WTC11 (cell line): ENCODE results near the gene TRAF7. TPM values are rescaled to one million over a fixed set of nuclear protein-coding genes. Genes with fewer than 3 reads are reported as not detected.

Experiments
- ATAC-seq: fragments of 200-7000 bp; cut with Tn5 transposase; 2 replicates; pipeline ENCODE4 v1.10.0; 2021; ENCODE audit warnings: mild to moderate bottlenecking, moderate library complexity
- CTCF ChIA-PET: fragments of 300-600 bp; sonication (Branson Sonifier 250); formaldehyde crosslinking; loops from one replicate; lab custom pipeline; 2021; ENCODE audit warnings: antibody characterized with exemption; lab: Charles Lee
- POLR2A ChIA-PET: fragments of 350-600 bp; sonication (Branson Sonifier 250); formaldehyde crosslinking; loops from one replicate; lab custom pipeline; 2021; ENCODE audit warnings: antibody characterized with exemption; lab: Charles Lee
- DNase-seq: peaks from one replicate; pipeline ENCODE4 v3.0.0; 2021; ENCODE audit warnings: low spot score
- H3K27ac Mint-ChIP-seq: 2 replicates; pipeline ENCODE4 v1.8.0; 2021; ENCODE audit warnings: mixed read lengths
- H3K27me3 Mint-ChIP-seq: 2 replicates; pipeline ENCODE4 v1.8.0; 2021; ENCODE audit warnings: low read depth, mild to moderate bottlenecking, moderate library complexity, mixed read lengths
- H3K36me3 Mint-ChIP-seq: 2 replicates; pipeline ENCODE4 v1.8.0; 2021; ENCODE audit warnings: mixed read lengths
- H3K4me1 Mint-ChIP-seq: 2 replicates; pipeline ENCODE4 v1.8.0; 2022; ENCODE audit warnings: mixed read lengths
- H3K4me3 Mint-ChIP-seq: 2 replicates; pipeline ENCODE4 v1.8.0; 2021; ENCODE audit warnings: mild to moderate bottlenecking, moderate library complexity, mixed read lengths
- H3K9me3 Mint-ChIP-seq: 2 replicates; pipeline ENCODE4 v1.8.0; 2021; ENCODE audit warnings: mixed read lengths
- ATF6 ChIP-seq: sonication (generic); formaldehyde crosslinking; IDR thresholded peaks from 2 replicates; pipeline ENCODE4 v1.8.1; 2023; ENCODE audit warnings: mild to moderate bottlenecking, missing genetic modification reagents
- E2F5 ChIP-seq: sonication (generic); formaldehyde crosslinking; IDR thresholded peaks from 2 replicates; pipeline ENCODE4 v1.8.1; 2022; ENCODE audit warnings: mild to moderate bottlenecking, moderate library complexity, missing genetic modification reagents
- FOXP4 ChIP-seq: sonication (generic); formaldehyde crosslinking; IDR thresholded peaks from 2 replicates; pipeline ENCODE4 v1.8.0; 2022; ENCODE audit warnings: mild to moderate bottlenecking, missing genetic modification reagents
- GABPB1 ChIP-seq: sonication (generic); formaldehyde crosslinking; IDR thresholded peaks from 2 replicates; pipeline ENCODE4 v1.8.1; 2023; ENCODE audit warnings: mild to moderate bottlenecking, missing genetic modification reagents
- GTF2I ChIP-seq: fragments of 250-450 bp; sonication (Bioruptor Pico); conservative IDR thresholded peaks from 2 replicates; pipeline ENCODE4 v1.4.0; 2021; ENCODE audit warnings: mild to moderate bottlenecking
- MLX ChIP-seq: sonication (generic); formaldehyde crosslinking; IDR thresholded peaks from 2 replicates; pipeline ENCODE4 v1.8.1; 2023; ENCODE audit warnings: mild to moderate bottlenecking, missing genetic modification reagents, moderate library complexity
- NFE2L1 ChIP-seq: sonication (generic); formaldehyde crosslinking; IDR thresholded peaks from 2 replicates; pipeline ENCODE4 v1.8.1; 2023; ENCODE audit warnings: missing genetic modification reagents
- TCF7 ChIP-seq: sonication (generic); formaldehyde crosslinking; IDR thresholded peaks from 2 replicates; pipeline ENCODE4 v1.8.0; 2022; ENCODE audit warnings: mild to moderate bottlenecking, low read depth, missing genetic modification reagents, moderate library complexity
- TEAD1 ChIP-seq: sonication (generic); formaldehyde crosslinking; IDR thresholded peaks from 2 replicates; pipeline ENCODE4 v1.8.0; 2022; ENCODE audit warnings: mild to moderate bottlenecking, missing genetic modification reagents
- ZMAT4 ChIP-seq: fragments of 250-450 bp; sonication (Bioruptor Pico); IDR thresholded peaks from 2 replicates; pipeline ENCODE4 v1.9.0; 2021; ENCODE audit warnings: mild to moderate bottlenecking
- ZNF232 ChIP-seq: sonication (generic); formaldehyde crosslinking; IDR thresholded peaks from 2 replicates; pipeline ENCODE4 v1.8.0; 2022; ENCODE audit warnings: mild to moderate bottlenecking, missing genetic modification reagents
- ZNF512 ChIP-seq: sonication (generic); formaldehyde crosslinking; IDR thresholded peaks from 2 replicates; pipeline ENCODE4 v1.8.1; 2022; ENCODE audit warnings: missing genetic modification reagents, borderline replicate concordance
- total RNA-seq: library from RNA; stranded (reverse); gene quantifications from 3 replicates; pipeline ENCODE4 v1.2.3, GENCODE V29; 2021

Gene TRAF7
- total RNA-seq, 1 experiment from 2014 or later: 148 TPM

GRCh38 chr16:2157480-2158261, 2.1 kb downstream of the TRAF7 start:
- CTCF ChIA-PET: interaction anchor here (1.3 kb wide), 1 partner anchor 38 kb away, joined by 4 read pairs; no protein-coding TSS in a partner anchor
- H3K27ac Mint-ChIP-seq: peak overlapping the region; percentile 68
- H3K4me1 Mint-ChIP-seq: peaks cover 29% of the 10 kb centered on the region
- H3K9me3 Mint-ChIP-seq: no peaks in the 10 kb centered on the region
- ATAC-seq (no peak), DNase-seq (no peak)
- TF ChIP-seq GABPB1 (CRISPR knock-in tag) (peak; percentile 42; the same call in 1 of the 2 replicates), TEAD1 (CRISPR knock-in tag) (no peak)
- TF ChIP-seq, all 79 proteins: peak for 1
- POLR2A ChIA-PET: no interaction called here
- peak overlapping the region; percentile 99 for H3K4me3 Mint-ChIP-seq
- H3K27me3 Mint-ChIP-seq: no peaks in the 10 kb centered on the region; the same call in 1 of the 2 replicates
- peaks cover 24% of the 10 kb centered on the region for H3K36me3 Mint-ChIP-seq

- H3K4me1 Mint-ChIP-seq: peaks cover 29% of the 10 kb centered on the region
- no peak for ATAC-seq
- H3K9me3 Mint-ChIP-seq: no peaks in the 10 kb centered on the region
- H3K36me3 Mint-ChIP-seq: peaks cover 23% of the 10 kb centered on the region
- TF ChIP-seq ATF6: no peak
- no peak for TF ChIP-seq FOXP4 (CRISPR knock-in tag)
- no peak for TF ChIP-seq MLX (CRISPR knock-in tag)
- no peak for TF ChIP-seq ZMAT4 (CRISPR knock-in tag)
- TF ChIP-seq E2F5: no peak
- TF ChIP-seq ZNF232: no peak
- TF ChIP-seq NFE2L1 (CRISPR knock-in tag): no peak
- no peak for TF ChIP-seq ZNF512 (CRISPR knock-in tag)
- H3K27me3 Mint-ChIP-seq: no peaks in the 10 kb centered on the region; the same call in 1 of the 2 replicates
- POLR2A ChIA-PET: no interaction called here
- no peak for DNase-seq
- H3K4me3 Mint-ChIP-seq: peak overlapping the region; percentile 99; the same call in 1 of the 2 replicates
- CTCF ChIA-PET: interaction anchor here (1.3 kb wide), 1 partner anchor 37 kb away, joined by 4 read pairs; no protein-coding TSS in a partner anchor
- peak overlapping the region; percentile 68; the same call in 1 of the 2 replicates for H3K27ac Mint-ChIP-seq
These were observed 2.7 kb downstream of the TRAF7 start for GRCh38 chr16:2158262-2158638.

- TF ChIP-seq TCF7 (CRISPR knock-in tag): no peak
- TF ChIP-seq GTF2I (CRISPR knock-in tag): no peak
- TF ChIP-seq, all 79 proteins: peak for 0
- ATAC-seq (no peak), DNase-seq (no peak)
- CTCF ChIA-PET: interaction anchor here (1.6 kb wide), 1 partner anchor 19 kb away, joined by 4 read pairs; no protein-coding TSS in a partner anchor
- Mint-ChIP-seq H3K27ac (peak overlapping the region; percentile 84), H3K27me3 (no peaks in the 10 kb centered on the region; the same call in 1 of the 2 replicates), H3K4me1 (peaks cover 26% of the 10 kb centered on the region), H3K9me3 (no peaks in the 10 kb centered on the region), H3K4me3 (no peak overlapping the region), H3K36me3 (peaks cover 14% of the 10 kb centered on the region)
- POLR2A ChIA-PET: interaction anchor here (0.6 kb wide), 2 partner anchors 9 to 175 kb away, joined by 3 to 4 read pairs; partner anchors contain the start of gene GFER
These were observed 3.7 kb downstream of the TRAF7 start for GRCh38 chr16:2159175-2159838.
